Measurements from ENCODE around the gene GDA. TPM values are rescaled to one million over a fixed set of nuclear protein-coding genes. Genes with fewer than 3 reads are reported as not detected.

GDA gene
- total RNA-seq, 1 donor from 2014 or later = 0.85 TPM

GRCh38 chr9:72127753-72128152 lies 21.5 kb upstream of the GDA start:
- H3K9me3 ChIP-seq (replicated peaks) = no peaks in the 10 kb centered on the region
- H3K4me1 ChIP-seq = peaks cover 14% of the 10 kb centered on the region
- DNase-seq = no peak
- H3K27ac ChIP-seq (replicated peaks) = no peak overlapping the region
- no peaks in the 10 kb centered on the region for H3K27me3 ChIP-seq (ENCODE audit: low read depth)
- no peaks in the 10 kb centered on the region for H3K36me3 ChIP-seq
- intact Hi-C loops (cut with micrococcal nuclease) = no loop called here
- no peak for TF ChIP-seq CTCF (IDR thresholded peaks at IDR 0.05; ENCODE audit: borderline replicate concordance)
- H3K4me3 ChIP-seq = no peak overlapping the region

- intact Hi-C loops (cut with micrococcal nuclease) = no loop called here
- Histone ChIP-seq H3K4me3 (no peak overlapping the region), H3K9me3 (replicated peaks) (no peaks in the 10 kb centered on the region), H3K4me1 (peaks cover 14% of the 10 kb centered on the region), H3K27me3 (ENCODE audit: low read depth) (no peaks in the 10 kb centered on the region), H3K27ac (replicated peaks) (no peak overlapping the region), H3K36me3 (no peaks in the 10 kb centered on the region)
- no peak for TF ChIP-seq CTCF (IDR thresholded peaks at IDR 0.05; ENCODE audit: borderline replicate concordance)
- DNase-seq = no peak
These were observed 20.7 kb upstream of the GDA start for GRCh38 chr9:72128526-72128925.

GRCh38 chr9:72129271-72130156 lies 19.7 kb upstream of the GDA start:
- H3K36me3 ChIP-seq = no peaks in the 10 kb centered on the region
- TF ChIP-seq CTCF (IDR thresholded peaks at IDR 0.05; ENCODE audit: borderline replicate concordance) = no peak
- peaks cover 14% of the 10 kb centered on the region for H3K4me1 ChIP-seq
- no peak overlapping the region for H3K4me3 ChIP-seq
- H3K9me3 ChIP-seq (replicated peaks) = no peaks in the 10 kb centered on the region
- H3K27ac ChIP-seq (replicated peaks) = peak overlapping the region; percentile 5
- no peak for DNase-seq
- no peaks in the 10 kb centered on the region for H3K27me3 ChIP-seq (ENCODE audit: low read depth)
- intact Hi-C loops (cut with micrococcal nuclease) = no loop called here

GRCh38 chr9:72130321-72130720 lies 18.9 kb upstream of the GDA start:
- H3K4me3 ChIP-seq = no peak overlapping the region
- intact Hi-C loops (cut with micrococcal nuclease) = no loop called here
- H3K4me1 ChIP-seq = peaks cover 14% of the 10 kb centered on the region
- H3K27me3 ChIP-seq (ENCODE audit: low read depth) = no peaks in the 10 kb centered on the region
- TF ChIP-seq CTCF (IDR thresholded peaks at IDR 0.05; ENCODE audit: borderline replicate concordance) = no peak
- no peak for DNase-seq
- H3K36me3 ChIP-seq = no peaks in the 10 kb centered on the region
- H3K27ac ChIP-seq (replicated peaks) = no peak overlapping the region
- H3K9me3 ChIP-seq (replicated peaks) = no peaks in the 10 kb centered on the region

- DNase-seq = no peak
- no peaks in the 10 kb centered on the region for H3K9me3 ChIP-seq (replicated peaks)
- H3K27me3 ChIP-seq (ENCODE audit: low read depth) = no peaks in the 10 kb centered on the region
- intact Hi-C loops (cut with micrococcal nuclease) = no loop called here
- TF ChIP-seq CTCF (IDR thresholded peaks at IDR 0.05; ENCODE audit: borderline replicate concordance) = no peak
- H3K4me1 ChIP-seq = peaks cover 14% of the 10 kb centered on the region
- H3K36me3 ChIP-seq = no peaks in the 10 kb centered on the region
- H3K27ac ChIP-seq (replicated peaks) = no peak overlapping the region
- no peak overlapping the region for H3K4me3 ChIP-seq
These were observed 18.0 kb upstream of the GDA start for GRCh38 chr9:72131206-72131605.

All from left ventricle myocardium inferior (tissue), 1 donor.